GM12878 (cell line): ENCODE data around the gene OSM. TPM values are rescaled to one million over a fixed set of nuclear protein-coding genes. Genes with fewer than 3 reads are reported as not detected.
A peak's percentile ranks its signal among the peaks of the same experiment; 100 is the strongest.

Source experiments
- ATAC-seq: fragments of 200-7000 bp; cut with Tn5 transposase; 3 replicates; pipeline ENCODE4 v1.9.1; 2020; ENCODE audit warnings: mild to moderate bottlenecking, moderate library complexity
- BruUV-seq: library from RNA; stranded (reverse); fragments of 400-500 nt; replicated peaks from 2 replicates; lab custom pipeline; 2021; lab: Mats Ljungman, UMichigan
- CTCF ChIA-PET: fragments of 300-600 bp; sonication (Branson Sonifier 250); formaldehyde crosslinking; extraction: SDS; loops from one replicate; lab custom pipeline; 2021; ENCODE audit warnings: inconsistent platforms; lab: Yijun Ruan, JAX
- POLR2A ChIA-PET: fragments of 350-600 bp; formaldehyde crosslinking; extraction: SDS; loops from one replicate; lab custom pipeline; 2021; ENCODE audit warnings: inconsistent platforms; lab: Charles Lee
- RAD21 ChIA-PET: fragments of 300-600 bp; sonication (Branson Sonifier 250); formaldehyde crosslinking; loops from one replicate; lab custom pipeline; 2023; ENCODE audit warnings: antibody characterized with exemption; ENCODE audit not compliant: unreplicated experiment; lab: Charles Lee
- SMC1A ChIA-PET: fragments of 300-600 bp; sonication (Branson Sonifier 250); formaldehyde crosslinking; loops from one replicate; lab custom pipeline; 2023; ENCODE audit not compliant: unreplicated experiment, uncharacterized antibody; lab: Charles Lee
- DNase-seq: peaks from one replicate; pipeline ENCODE4 v3.0.0-alpha.2; 2011; ENCODE audit warnings: low read depth, low spot score
- FAIRE-seq: peaks from 3 replicates; lab custom pipeline; 2011; peaks lifted over from hg19 to GRCh38; lab: Jason Lieb, UNC
- H2AFZ ChIP-seq: 2 replicates; pipeline ENCODE4 v1.6.0; 2011; ENCODE audit warnings: low read depth, low read length, control low read depth; ENCODE audit not compliant: control insufficient read depth
- H3K27ac ChIP-seq: 2 replicates; pipeline ENCODE4 v1.5.1; 2011; ENCODE audit warnings: control low read depth; ENCODE audit not compliant: control insufficient read depth, insufficient read depth
- H3K27me3 ChIP-seq, 2 experiments: replicated peaks in 1 of 2; 2 replicates each; pipeline versions ENCODE4 v1.6.0 to v1.6.1; 2011; ENCODE audit warnings: low read length in 1 of 2; ENCODE audit not compliant: control insufficient read depth in 2 of 2, insufficient read depth in 2 of 2
- H3K36me3 ChIP-seq, 2 experiments: 2 replicates each; pipeline ENCODE4 v1.5.1; 2011; ENCODE audit warnings: low read length in 1 of 2; ENCODE audit not compliant: control insufficient read depth in 2 of 2, insufficient read depth in 2 of 2
- H3K4me1 ChIP-seq: 2 replicates; pipeline ENCODE4 v1.6.1; 2011; ENCODE audit warnings: mild to moderate bottlenecking, low read length, moderate library complexity, mixed read lengths; ENCODE audit not compliant: control insufficient read depth, insufficient read depth
- H3K4me2 ChIP-seq: 2 replicates; pipeline ENCODE4 v1.6.0; 2011; ENCODE audit warnings: control low read depth; ENCODE audit not compliant: control insufficient read depth, insufficient read depth
- H3K4me3 ChIP-seq: fragments of 200-600 bp; sonication (generic); 2 replicates; pipeline ENCODE4 v1.5.1; 2016
- H3K79me2 ChIP-seq: 2 replicates; pipeline ENCODE4 v1.6.0; 2011; ENCODE audit warnings: low read length; ENCODE audit not compliant: control insufficient read depth, insufficient read depth
- H3K9ac ChIP-seq: 2 replicates; pipeline ENCODE4 v1.8.0; 2011; ENCODE audit warnings: low read length, control low read depth, mixed read lengths; ENCODE audit not compliant: control insufficient read depth, insufficient read depth
- H3K9me3 ChIP-seq: replicated peaks from 3 replicates; pipeline ENCODE4 v1.5.1; 2011; ENCODE audit warnings: mild to moderate bottlenecking, low read length; ENCODE audit not compliant: control insufficient read depth, insufficient read depth
- H4K20me1 ChIP-seq: 2 replicates; pipeline ENCODE4 v1.6.0; 2011; ENCODE audit not compliant: control insufficient read depth, insufficient read depth
- BRCA1 ChIP-seq: IDR thresholded peaks from 2 replicates; pipeline ENCODE4 v1.6.1; 2011; ENCODE audit warnings: low read depth, low read length, improper control_type of control experiment
- CEBPB ChIP-seq, 2 experiments: fragments of 150-350 bp in 1 of 2; IDR thresholded peaks; 2 replicates each; pipeline ENCODE4 v1.6.1; 2012 to 2014; ENCODE audit warnings: low read depth in 2 of 2, low read length in 2 of 2, borderline replicate concordance in 1 of 2, inconsistent platforms in 1 of 2
- CHD2 ChIP-seq: IDR thresholded peaks from 2 replicates; pipeline ENCODE4 v1.6.1; 2011; ENCODE audit warnings: low read depth, low read length, improper control_type of control experiment, borderline replicate concordance
- GATAD2B ChIP-seq: fragments of 450-650 bp; conservative IDR thresholded peaks from 2 replicates; pipeline ENCODE4 v1.6.1; 2017; ENCODE audit warnings: low read depth, mild to moderate bottlenecking, moderate library complexity
- HDGF ChIP-seq: fragments of 450-650 bp; IDR thresholded peaks from 2 replicates; pipeline ENCODE4 v1.6.1; 2016; ENCODE audit warnings: antibody characterized with exemption
- MEF2A ChIP-seq: IDR thresholded peaks from 2 replicates; pipeline ENCODE4 v1.6.1; 2011; ENCODE audit warnings: low read depth, mild to moderate bottlenecking, low read length, moderate library complexity; ENCODE audit not compliant: insufficient read depth
- MTA2 ChIP-seq: fragments of 450-650 bp; IDR thresholded peaks from 2 replicates; pipeline ENCODE4 v1.6.1; 2016; ENCODE audit warnings: low read depth, mild to moderate bottlenecking, moderate library complexity
- NR2C1 ChIP-seq: fragments of 450-650 bp; IDR thresholded peaks from 2 replicates; pipeline ENCODE4 v1.6.1; 2017; ENCODE audit warnings: antibody characterized with exemption, mild to moderate bottlenecking, moderate library complexity
- PML ChIP-seq: IDR thresholded peaks from 2 replicates; pipeline ENCODE4 v1.6.1; 2012; ENCODE audit warnings: low read length, inconsistent platforms
- ZNF207 ChIP-seq: fragments of 450-650 bp; IDR thresholded peaks from 2 replicates; pipeline ENCODE4 v1.6.1; 2014; ENCODE audit warnings: antibody characterized with exemption, mild to moderate bottlenecking, borderline replicate concordance
- WGBS: methylation state at CpG from one replicate; pipeline ENCODE4 v1.1.6; 2016; ENCODE audit warnings: low lambda C conversion rate; ENCODE audit not compliant: insufficient replicate concordance, insufficient coverage; ENCODE audit errors: missing lambda C conversion rate; 5-methylcytosine and 5-hydroxymethylcytosine counted together
- in situ Hi-C: fragments of 300-500 bp; cut with MboI; formaldehyde crosslinking; loops from 9 replicates; pipeline ENCODE4 v1.14.3; 2018; ENCODE audit warnings: mixed read lengths
- intact Hi-C: fragments of 100-400 bp; cut with micrococcal nuclease; formaldehyde crosslinking; loops from one replicate; pipeline ENCODE4 v1.14.2; 2022; ENCODE audit not compliant: unreplicated experiment
- polyA plus RNA-seq, 11 experiments: library from polyadenylated mRNA; depleted of rRNA in 4 of 11; unstranded in 6 of 11; stranded (reverse) in 5 of 11; fragments of >200 nt; fragmentation: Nextera tagmentation in 4 of 11; fragmentation: Illumina TruSeq in 1 of 11; extraction: Ambion mirVana in 4 of 11; extraction: Trizol in 1 of 11; gene quantifications; 1 replicate in 1 of 11; 2 replicates in 10 of 11; pipeline versions ENCODE4 v1.2.1 to v1.2.3, GENCODE V29; 2011 to 2016; ENCODE audit warnings: inconsistent platforms in 2 of 11, missing spikeins in 2 of 11, low read depth in 1 of 11
- total RNA-seq, 4 experiments: library from RNA; depleted of rRNA in 3 of 4; stranded (reverse); fragments of >200 nt in 3 of 4; fragmentation: Illumina TruSeq in 1 of 4; extraction: Trizol in 1 of 4; gene quantifications; 2 replicates each; pipeline versions ENCODE4 v1.2.1 to v1.2.3, GENCODE V29; 2013 to 2021
- TF ChIP-seq, protein P1 (sequence below): IDR thresholded peaks from 2 replicates; pipeline ENCODE4 v1.6.1; 2012; ENCODE audit warnings: mild to moderate bottlenecking, low read depth, low read length
- TF ChIP-seq, protein P2 (sequence below): IDR thresholded peaks from 2 replicates; pipeline ENCODE4 v1.6.1; 2011; ENCODE audit warnings: mild to moderate bottlenecking, low read depth, low read length, moderate library complexity; ENCODE audit not compliant: insufficient replicate concordance
- TF ChIP-seq, protein P3 (sequence below): fragments of 450-650 bp; IDR thresholded peaks from 2 replicates; pipeline ENCODE4 v1.6.1; 2016; ENCODE audit warnings: mild to moderate bottlenecking
- TF ChIP-seq, protein P4 (sequence below), 3 experiments: IDR thresholded peaks in 2 of 3; conservative IDR thresholded peaks in 1 of 3; 2 replicates each; pipeline ENCODE4 v1.5.1; 2011; ENCODE audit warnings: low read depth in 3 of 3, low read length in 3 of 3, mild to moderate bottlenecking in 3 of 3, control low read depth in 2 of 3, moderate library complexity in 2 of 3, inconsistent platforms in 1 of 3, mixed read lengths in 1 of 3; ENCODE audit not compliant: control insufficient read depth in 2 of 3, insufficient read depth in 1 of 3; ENCODE audit errors: extremely low read depth in 1 of 3

OSM gene
- total and polyA plus RNA-seq, 10 of the 15 experiments (the other 5 are each of a cell fraction or from before 2014, with no cell fraction given), result 0.06 to 1.4 (median 0.59) TPM

DNA sequence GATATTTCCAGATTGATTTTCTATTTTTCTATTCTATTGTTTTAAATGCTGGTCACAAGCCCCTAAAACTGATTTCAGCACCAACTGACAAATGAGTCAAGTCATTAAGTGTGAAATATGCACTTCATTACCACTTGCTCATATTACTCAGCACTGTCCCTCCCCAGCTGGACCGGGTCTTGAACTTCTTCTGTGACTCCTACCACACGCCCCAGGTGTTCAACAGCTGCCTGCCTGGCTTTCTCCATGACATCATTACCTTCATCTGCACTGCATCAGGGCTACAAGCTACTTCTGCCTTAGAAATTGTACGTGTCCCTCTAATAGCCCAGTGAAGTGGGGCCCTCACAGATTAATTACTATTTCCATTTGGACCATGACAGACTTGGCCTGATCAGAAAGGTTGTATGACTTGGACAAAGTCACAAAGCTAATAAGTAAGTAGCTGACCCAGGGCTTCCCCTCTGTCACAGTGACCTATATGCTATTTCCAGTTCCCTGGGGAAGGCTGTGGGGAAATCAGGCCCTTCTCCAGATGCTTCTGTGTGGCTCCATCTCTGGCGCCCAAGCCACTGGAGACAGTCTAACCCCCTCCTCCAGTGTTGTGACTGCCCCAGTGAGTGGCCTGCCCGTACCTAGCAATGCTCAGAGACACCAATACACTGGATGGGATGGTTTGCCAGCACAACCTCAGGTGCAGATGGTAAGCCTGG is 42.0 kb upstream of the OSM start:
- no peaks in the 10 kb centered on the region for H4K20me1 ChIP-seq
- in situ Hi-C loops, result no loop called here
- peaks cover 97% of the 10 kb centered on the region for H3K4me1 ChIP-seq
- peak overlapping the region; percentile 70 for H3K4me2 ChIP-seq
- POLR2A ChIA-PET, result interaction anchor here (1.1 to 16.1 kb wide), 5 partner anchors 12 to 115 kb away, joined by 3 to 198 read pairs (median 6); partner anchors contain the start of gene TBC1D10A
- peaks cover 75% of the 10 kb centered on the region for H3K79me2 ChIP-seq
- no TSS peak for BruUV-seq
- peak overlapping the region; percentile 87 for H3K27ac ChIP-seq
- FAIRE-seq (no peak), DNase-seq (peak; percentile 65), ATAC-seq (peak; percentile 46)
- H3K4me3 ChIP-seq, result no peak overlapping the region
- 20% methylated on average over 5 of the region's 5 CpGs for WGBS
- no peaks in the 10 kb centered on the region for H3K9me3 ChIP-seq
- CTCF ChIA-PET, result interaction anchor here (2.4 to 18.4 kb wide), 2 partner anchors 17 to 19 kb away, joined by 14 to 177 read pairs; partner anchors contain the start of genes CASTOR1 and TBC1D10A
- no peaks in the 10 kb centered on the region for H3K27me3 ChIP-seq
- intact Hi-C loops, result no loop called here
- H2AFZ ChIP-seq, result no peak overlapping the region
- peaks cover 0 to 14% of the 10 kb centered on the region in 2 experiments; a peak in 2 of 4 replicates for H3K36me3 ChIP-seq
- SMC1A ChIA-PET, result interaction anchor here (0.9 to 9.7 kb wide), 5 partner anchors 9 to 81 kb away, joined by 3 to 92 read pairs (median 4); partner anchors contain the start of genes CASTOR1 and TBC1D10A
- H3K9ac ChIP-seq, result peak overlapping the region; percentile 24; the same call in 1 of the 2 replicates
- RAD21 ChIA-PET, result interaction anchor here (0.7 to 8.2 kb wide), 7 partner anchors 17 to 1036 kb away, joined by 3 to 88 read pairs (median 4); partner anchors contain the start of genes CASTOR1, CCDC157, SF3A1 and TBC1D10A
- no peak for TF ChIP-seq CEBPB (IDR thresholded peaks at IDR 0.05; ENCODE audit: borderline replicate concordance in 1 of 2, low read depth in 2 of 2, low read length in 2 of 2)
- no peak for TF ChIP-seq BRCA1
- TF ChIP-seq ZNF207, result no peak
- TF ChIP-seq CHD2, result no peak
- TF ChIP-seq PML, result 0 out of 2 replicates have a peak, but pooled peaks have one; percentile 42
- no peak for TF ChIP-seq NR2C1
- TF ChIP-seq, protein P1, sequence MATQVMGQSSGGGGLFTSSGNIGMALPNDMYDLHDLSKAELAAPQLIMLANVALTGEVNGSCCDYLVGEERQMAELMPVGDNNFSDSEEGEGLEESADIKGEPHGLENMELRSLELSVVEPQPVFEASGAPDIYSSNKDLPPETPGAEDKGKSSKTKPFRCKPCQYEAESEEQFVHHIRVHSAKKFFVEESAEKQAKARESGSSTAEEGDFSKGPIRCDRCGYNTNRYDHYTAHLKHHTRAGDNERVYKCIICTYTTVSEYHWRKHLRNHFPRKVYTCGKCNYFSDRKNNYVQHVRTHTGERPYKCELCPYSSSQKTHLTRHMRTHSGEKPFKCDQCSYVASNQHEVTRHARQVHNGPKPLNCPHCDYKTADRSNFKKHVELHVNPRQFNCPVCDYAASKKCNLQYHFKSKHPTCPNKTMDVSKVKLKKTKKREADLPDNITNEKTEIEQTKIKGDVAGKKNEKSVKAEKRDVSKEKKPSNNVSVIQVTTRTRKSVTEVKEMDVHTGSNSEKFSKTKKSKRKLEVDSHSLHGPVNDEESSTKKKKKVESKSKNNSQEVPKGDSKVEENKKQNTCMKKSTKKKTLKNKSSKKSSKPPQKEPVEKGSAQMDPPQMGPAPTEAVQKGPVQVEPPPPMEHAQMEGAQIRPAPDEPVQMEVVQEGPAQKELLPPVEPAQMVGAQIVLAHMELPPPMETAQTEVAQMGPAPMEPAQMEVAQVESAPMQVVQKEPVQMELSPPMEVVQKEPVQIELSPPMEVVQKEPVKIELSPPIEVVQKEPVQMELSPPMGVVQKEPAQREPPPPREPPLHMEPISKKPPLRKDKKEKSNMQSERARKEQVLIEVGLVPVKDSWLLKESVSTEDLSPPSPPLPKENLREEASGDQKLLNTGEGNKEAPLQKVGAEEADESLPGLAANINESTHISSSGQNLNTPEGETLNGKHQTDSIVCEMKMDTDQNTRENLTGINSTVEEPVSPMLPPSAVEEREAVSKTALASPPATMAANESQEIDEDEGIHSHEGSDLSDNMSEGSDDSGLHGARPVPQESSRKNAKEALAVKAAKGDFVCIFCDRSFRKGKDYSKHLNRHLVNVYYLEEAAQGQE, result no peak
- TF ChIP-seq, protein P2, sequence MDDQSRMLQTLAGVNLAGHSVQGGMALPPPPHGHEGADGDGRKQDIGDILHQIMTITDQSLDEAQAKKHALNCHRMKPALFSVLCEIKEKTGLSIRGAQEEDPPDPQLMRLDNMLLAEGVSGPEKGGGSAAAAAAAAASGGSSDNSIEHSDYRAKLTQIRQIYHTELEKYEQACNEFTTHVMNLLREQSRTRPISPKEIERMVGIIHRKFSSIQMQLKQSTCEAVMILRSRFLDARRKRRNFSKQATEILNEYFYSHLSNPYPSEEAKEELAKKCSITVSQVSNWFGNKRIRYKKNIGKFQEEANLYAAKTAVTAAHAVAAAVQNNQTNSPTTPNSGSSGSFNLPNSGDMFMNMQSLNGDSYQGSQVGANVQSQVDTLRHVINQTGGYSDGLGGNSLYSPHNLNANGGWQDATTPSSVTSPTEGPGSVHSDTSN, result no peak
- TF ChIP-seq MEF2A, result no peak
- TF ChIP-seq HDGF, result no peak
- TF ChIP-seq, protein P3, sequence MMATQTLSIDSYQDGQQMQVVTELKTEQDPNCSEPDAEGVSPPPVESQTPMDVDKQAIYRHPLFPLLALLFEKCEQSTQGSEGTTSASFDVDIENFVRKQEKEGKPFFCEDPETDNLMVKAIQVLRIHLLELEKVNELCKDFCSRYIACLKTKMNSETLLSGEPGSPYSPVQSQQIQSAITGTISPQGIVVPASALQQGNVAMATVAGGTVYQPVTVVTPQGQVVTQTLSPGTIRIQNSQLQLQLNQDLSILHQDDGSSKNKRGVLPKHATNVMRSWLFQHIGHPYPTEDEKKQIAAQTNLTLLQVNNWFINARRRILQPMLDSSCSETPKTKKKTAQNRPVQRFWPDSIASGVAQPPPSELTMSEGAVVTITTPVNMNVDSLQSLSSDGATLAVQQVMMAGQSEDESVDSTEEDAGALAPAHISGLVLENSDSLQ, result 0 out of 2 replicates have a peak, but pooled peaks have one; percentile 2
- TF ChIP-seq GATAD2B, result no peak
- TF ChIP-seq, protein P4, sequence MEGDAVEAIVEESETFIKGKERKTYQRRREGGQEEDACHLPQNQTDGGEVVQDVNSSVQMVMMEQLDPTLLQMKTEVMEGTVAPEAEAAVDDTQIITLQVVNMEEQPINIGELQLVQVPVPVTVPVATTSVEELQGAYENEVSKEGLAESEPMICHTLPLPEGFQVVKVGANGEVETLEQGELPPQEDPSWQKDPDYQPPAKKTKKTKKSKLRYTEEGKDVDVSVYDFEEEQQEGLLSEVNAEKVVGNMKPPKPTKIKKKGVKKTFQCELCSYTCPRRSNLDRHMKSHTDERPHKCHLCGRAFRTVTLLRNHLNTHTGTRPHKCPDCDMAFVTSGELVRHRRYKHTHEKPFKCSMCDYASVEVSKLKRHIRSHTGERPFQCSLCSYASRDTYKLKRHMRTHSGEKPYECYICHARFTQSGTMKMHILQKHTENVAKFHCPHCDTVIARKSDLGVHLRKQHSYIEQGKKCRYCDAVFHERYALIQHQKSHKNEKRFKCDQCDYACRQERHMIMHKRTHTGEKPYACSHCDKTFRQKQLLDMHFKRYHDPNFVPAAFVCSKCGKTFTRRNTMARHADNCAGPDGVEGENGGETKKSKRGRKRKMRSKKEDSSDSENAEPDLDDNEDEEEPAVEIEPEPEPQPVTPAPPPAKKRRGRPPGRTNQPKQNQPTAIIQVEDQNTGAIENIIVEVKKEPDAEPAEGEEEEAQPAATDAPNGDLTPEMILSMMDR (IDR thresholded peaks at IDR 0.05 in 2 of 3, conservative IDR thresholded peaks at IDR 0.05 in 1 of 3; ENCODE audit: control insufficient read depth in 2 of 3, extremely low read depth in 1 of 3, insufficient read depth in 1 of 3, low read depth in 3 of 3, low read length in 3 of 3), result no peak
- TF ChIP-seq MTA2, result peak; percentile 87
